ENCODE results near the gene VTI1A.

The VTI1A gene

DNA sequence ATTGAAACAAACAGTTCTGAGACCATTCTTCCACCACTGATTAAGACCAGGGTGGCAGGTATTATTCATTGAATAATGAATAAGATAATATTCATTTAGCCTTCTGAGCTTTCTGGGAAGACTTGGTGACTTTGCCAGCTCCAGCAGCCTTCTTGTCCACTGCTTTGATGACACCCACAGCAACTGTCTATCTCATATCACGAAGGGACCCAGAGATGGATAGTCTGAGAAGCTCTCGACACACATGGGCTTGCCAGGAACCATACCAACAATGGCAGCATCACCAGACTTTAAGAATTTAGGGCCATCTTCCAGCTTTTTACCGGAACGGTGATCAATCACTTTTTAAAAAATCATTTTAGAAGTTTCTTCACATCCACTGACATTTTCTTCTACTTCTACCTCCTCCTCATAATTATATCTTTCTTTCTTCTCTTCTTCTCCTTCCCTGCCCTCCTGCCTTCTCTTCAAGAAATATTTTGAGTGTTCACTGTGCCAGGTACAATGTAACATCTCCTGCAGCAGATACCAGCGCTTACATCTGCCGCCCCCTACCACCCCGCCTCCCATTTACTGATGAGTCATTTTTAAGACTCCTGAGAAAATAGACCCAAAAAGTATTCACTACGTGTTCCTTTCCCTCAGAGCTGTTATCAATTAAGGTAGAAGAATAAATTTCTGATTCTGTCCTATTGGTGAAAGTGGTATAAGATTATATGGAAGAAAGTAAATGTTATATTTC lies 101.7 kb downstream of the VTI1A start:
- DNase-seq = no peak

DNA sequence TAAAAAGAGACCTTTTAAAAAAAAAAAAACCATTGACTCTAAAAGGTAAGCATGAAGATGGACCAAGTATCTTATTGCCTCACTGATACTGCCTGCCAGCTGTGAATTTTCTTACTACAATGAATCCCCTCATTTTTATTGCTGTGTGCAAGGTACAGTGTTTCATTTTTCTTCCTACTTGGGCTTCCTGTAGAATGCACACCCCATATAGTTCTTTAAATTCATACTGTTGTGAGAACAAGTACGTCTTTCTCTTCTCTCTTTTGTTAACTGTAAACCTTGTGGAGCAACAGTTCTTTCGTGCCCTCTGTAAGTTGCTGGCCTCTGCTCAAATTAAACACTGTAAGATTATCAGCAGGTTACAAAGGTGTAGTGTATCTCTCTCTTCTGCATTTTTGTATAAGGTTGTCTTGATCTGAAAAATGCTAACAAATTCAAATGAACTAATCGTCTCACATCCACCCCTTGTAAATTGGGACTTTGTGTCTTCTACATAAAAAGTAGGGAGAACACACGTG lies 105.6 kb downstream of the VTI1A start:
- no peak for DNase-seq

DNA sequence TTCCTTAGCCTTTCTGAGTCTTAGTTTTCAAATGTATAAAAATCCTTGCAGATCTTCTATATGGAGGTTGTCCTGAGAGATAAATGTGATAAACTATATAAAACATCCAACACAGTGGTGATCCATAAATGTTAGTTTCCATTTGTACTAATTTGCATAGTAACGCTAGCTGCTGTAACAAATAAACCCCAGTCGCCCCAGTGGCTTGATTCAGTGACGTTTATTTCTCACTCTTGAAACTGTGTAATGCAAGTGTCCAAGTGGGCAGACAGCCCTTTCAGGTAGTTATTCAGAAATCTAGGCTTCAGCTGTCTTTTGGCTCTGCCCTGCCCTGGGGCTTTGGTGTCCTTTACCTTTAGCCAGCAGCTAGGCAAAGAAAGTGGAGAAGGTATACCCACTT lies 106.3 kb downstream of the VTI1A start:
- no peak for DNase-seq

- no peak for DNase-seq
Observed at GRCh38 chr10:112554263-112554662, 107.2 kb downstream of the VTI1A start.

DNA sequence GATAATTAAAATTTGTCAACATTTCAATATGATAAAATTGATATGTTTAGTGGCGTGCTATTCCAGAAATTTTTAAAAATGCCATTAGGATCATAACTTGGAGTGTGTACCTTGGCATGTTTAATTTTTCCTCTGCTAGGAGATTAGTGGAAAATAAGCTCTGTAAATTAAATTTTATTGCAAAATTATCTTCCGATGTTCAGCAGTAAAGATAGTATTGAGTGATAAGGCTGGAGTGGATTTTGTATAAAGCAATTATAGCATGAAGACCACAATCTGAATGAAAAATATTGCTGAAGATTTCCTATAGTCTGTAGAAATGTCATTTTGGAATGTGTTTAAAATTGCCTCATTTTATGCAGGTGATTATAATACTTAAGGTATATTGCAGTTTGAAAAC lies 110.2 kb downstream of the VTI1A start:
- DNase-seq = no peak

DNA sequence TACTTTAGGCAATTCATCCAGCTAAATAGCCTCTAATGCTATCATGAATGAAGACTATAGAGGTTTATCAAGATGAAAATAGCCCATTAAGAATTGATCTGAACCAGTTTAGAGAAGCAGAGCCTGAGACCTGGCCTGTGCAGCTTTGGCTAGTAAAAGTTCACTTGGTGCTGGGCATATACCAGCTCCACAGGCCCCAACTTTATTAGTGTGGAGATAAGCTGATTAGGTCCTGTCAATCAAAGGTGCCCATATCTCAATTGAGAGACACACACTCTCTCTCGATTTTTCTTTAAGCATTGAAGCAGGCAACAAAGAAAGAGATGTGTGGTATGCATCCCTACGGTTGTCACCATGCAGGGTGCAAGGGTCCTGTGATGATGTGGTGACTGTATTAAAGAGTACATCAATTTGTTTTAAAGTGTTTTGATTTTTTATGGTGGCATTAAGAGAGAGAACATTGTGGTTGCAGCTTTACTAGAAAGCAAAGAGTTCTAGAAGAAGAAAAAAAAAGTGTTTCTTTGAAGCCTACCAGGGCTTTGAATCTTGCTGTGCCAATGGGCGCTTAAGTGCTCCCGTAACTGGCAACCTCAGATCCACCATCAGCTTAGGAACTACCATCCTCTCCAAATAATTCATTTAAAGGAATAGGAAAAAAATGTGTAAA lies 111.6 kb downstream of the VTI1A start:
- no peak for DNase-seq

DNA sequence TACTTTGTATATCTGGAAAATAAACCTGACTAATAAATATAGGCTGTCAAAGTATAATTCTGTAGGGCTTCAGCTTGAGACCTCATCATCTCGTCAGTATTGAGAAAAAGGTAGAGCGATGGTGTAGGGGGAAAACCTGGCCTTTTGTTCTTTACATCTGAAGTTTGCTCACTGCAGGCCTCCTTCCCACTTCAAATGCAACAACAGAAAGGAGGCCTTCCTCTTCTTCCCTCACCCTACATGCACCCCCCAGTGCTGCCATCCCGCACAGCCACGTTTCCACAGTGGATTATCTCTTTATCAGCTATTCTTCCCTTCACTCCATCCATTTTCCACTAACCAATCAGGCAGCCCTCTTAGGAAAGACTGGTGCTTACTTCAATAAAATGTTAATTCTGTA lies 112.3 kb downstream of the VTI1A start:
- no peak for DNase-seq

- DNase-seq = no peak
Observed at GRCh38 chr10:112562122-112562521, 115.1 kb downstream of the VTI1A start.

DNA sequence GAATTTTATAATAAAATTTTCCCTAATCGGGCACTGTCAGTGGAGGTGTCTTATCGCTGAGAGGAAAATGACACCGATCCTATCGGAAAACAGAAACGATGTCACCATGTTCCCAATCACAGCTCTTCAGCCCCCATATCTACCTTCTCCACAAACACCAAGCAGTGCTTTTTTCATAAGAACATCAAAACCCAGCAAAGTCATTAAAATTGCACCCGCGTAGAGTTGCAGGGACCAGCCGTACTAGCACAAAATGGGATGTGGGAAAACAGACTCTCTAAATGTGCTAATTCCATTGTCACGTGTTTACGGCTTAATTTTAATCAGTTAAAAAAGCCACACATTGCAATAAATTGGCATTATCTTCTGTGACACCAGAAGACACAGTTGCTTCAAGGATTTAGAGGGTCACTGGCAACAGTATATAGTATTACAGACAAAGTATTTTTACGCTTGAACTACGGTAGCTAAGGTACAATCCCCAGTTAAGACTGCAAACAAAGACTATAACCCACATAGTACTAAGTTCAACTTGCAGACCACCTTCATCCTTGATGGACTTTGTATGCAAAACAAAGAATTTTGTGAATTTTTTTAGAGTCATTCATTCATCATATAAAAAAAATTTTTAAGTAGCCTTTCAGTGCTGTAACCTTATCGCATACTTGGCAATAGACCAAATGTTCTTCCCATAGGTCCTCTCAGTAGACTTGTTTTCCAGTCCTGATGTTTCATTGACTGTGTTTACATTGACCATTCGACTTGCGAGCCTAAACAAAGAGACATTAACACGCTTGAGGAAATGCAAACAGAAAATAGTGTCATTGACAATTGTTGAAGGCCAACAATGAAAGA lies 116.0 kb downstream of the VTI1A start:
- DNase-seq = no peak

GRCh38 chr10:112564337-112564736 lies 117.3 kb downstream of the VTI1A start:
- no peak for DNase-seq

- peak; percentile 43 for DNase-seq
Observed at GRCh38 chr10:112565434-112566053, 118.5 kb downstream of the VTI1A start.

DNA sequence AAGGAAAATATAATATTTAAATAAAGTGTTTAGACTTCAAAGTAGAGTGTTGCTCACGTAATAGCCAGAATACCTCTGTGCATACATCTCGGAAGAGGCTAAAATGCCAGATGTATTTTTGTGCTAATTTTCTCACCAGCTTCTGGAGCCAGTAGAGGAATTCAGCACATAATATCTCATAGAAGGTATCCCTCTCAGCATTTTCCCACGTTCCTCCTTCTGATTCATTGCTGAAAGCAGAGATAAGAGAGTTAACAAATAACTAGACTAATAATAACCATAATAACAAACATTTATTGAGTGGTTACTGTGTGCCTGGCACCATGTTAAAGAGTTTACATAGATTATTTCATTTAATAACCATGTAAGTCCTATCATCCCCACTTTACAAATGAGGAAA lies 123.6 kb downstream of the VTI1A start:
- DNase-seq = no peak

DNA sequence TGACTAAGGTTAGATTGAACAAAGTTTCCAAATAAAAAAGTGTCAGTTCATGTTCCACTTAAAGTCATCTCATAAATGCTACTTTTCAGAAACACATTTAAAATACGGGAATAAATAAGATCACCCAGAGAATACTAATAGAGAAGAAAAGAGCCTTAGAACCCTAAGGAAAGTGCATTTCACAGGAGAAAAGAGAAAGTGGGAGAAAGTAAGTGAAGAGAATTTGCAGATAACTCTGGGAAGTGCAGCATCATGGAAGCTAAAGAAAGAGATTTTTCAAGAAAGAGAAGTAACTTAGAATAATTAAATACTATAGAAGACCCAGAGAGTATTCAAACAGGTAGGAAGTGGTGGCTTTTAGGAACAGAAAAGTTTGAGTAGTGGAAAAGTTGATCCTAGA lies 132.6 kb downstream of the VTI1A start:
- no peak for DNase-seq

DNA sequence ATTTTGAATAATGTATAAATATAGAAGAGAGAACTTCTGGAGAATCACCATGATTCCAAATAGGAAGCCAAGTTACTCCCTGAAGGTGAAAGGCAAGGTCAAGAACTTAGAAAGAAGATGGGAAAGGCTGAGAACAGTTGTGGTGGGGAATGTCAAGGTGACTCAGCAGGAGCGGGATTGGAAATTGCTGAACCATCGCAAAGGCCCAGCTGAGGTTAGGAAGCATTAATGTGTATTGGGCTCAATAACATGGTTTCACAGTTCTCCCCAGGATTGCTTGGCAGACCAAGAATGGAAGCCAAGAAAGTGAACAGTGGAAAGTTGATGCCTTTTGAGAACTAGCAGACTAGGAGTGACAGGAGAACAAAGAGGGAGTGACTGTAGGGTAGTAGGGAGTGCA lies 133.3 kb downstream of the VTI1A start:
- no peak for DNase-seq

DNA sequence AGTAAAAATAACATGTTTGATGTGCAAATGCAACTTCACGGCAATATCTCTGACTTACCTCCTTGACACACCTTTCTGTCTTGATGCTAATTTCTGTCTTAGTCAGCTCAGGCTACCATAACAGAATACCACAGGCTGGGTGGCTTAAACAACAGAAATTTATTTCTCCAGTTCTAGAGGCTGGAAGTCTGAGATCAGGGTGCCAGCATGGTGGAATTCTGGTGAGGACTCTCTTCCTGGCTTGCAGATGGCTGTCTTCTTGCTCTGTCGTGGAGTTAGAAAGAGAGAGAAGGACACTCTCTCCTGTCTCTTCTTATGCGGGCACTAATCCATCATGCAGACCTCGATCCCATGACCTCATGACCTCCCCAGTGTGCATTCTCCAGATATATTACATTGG lies 134.9 kb downstream of the VTI1A start:
- DNase-seq = no peak

- no peak for DNase-seq
Observed at GRCh38 chr10:112583236-112583939, 136.4 kb downstream of the VTI1A start.

DNA sequence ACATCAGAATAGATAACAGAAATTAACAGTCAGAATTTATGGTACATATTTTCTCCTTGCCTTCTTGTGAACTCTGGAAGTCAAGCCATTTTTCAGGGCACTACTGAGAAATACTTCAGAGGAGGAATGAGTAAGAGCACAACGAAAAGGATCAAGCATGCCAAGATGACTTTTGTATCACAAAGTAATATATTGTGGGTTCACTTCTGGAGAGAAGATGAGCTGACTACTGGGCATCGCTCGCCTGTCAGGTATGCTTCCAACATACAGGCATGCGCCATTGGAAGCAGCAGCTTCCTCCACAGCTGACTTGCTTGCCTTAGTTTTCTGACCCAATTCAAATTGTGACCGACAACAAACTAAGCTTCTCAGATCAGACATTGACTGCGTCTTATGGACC lies 137.3 kb downstream of the VTI1A start:
- no peak for DNase-seq

DNA sequence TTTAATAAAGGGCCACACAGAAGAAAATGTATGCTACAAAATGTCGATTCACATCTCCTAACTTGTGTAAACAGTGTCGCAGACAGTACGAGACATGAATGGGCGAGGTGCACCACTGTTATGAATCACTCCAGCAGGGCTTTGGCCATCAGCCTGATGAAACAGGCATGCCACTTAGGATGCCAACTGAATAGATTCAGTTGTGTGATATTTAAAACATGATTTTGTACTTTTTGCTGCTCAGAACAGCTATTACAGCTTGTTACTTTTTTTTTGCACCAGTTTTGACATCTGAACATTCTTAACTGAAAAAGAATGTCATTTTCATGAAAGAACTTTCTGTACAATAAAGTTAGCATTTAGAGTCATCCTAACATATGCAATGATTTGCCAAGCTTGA lies 138.1 kb downstream of the VTI1A start:
- no peak for DNase-seq

DNA sequence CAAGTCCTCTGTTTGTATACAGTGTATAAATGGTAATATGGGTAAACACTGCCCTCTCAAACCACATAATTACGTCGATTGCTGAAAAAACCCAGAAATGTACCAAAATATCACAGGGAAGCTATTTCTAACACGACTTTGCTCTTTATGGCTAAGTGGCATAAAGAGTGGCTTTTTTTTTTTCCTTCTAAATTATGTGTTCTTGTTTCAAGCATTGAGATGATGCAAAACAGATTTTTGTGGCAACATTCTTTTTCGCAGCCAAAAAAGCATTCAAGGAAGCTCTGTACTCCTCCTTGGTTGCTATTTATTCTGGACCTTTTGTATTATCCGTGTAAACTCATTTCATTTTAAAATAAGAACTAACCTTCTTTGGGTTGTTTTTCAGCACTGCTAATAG lies 138.9 kb downstream of the VTI1A start:
- no peak for DNase-seq

GRCh38 chr10:112587729-112588128 lies 140.7 kb downstream of the VTI1A start:
- no peak for DNase-seq

DNA sequence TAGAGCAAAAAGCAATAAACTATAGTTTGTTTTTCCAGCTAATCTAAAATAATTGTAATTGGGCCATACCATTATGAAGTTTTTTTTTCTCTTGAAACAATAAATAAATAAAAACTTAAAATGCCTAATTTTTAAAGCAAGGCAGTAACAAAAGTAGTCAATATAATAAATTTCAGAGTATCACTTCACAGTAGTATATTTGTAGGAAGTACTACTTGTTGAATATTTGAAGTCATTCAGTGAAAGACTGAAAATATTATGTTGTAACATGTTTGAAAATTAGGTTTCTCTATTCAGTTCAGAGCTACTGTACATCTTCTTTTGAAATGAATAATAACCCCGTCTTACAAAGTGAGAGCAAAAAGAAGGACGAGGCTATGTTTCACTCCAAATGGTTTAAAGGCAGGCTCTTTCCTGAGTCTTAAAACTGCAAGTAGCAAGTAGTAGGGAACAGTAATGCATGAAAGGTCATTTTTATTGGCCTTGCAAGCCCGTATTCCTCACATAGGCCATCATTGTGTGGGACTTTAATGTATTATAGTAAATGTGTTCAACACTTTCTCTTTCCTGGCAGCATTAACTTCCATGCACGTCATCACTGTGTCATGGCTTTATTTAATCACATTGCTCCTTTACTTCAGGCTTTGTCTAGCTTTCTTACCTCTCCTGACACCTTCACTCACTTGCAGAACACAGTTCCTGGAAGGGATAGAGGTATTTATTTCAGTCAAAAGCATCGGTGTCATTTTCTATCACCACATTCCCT lies 141.4 kb downstream of the VTI1A start:
- DNase-seq = no peak

GRCh38 chr10:112589081-112589480 lies 142.1 kb downstream of the VTI1A start:
- DNase-seq = no peak

Measured in NCI-H2227 treated with DMSO at 0.1 percent for 48 hours (cell line).